Stimulated activated CD4-positive, alpha-beta T cell treated with anti-CD3 and anti-CD28 coated beads, Interleukin-12 subunit alpha, Interleukin-12 subunit beta, amount 100 ng/mL, for 48 hours (primary cell): ENCODE results near the gene GLS.
"Not testable (repeated sequence)": the region's sequence is repeated elsewhere in the genome, so short reads cannot be mapped to it uniquely, and the experiment has no call there.

ENCODE experiments used
- DNase-seq, 3 donors: peaks; one replicate each; pipeline ENCODE4 v3.0.0-alpha.2; 2020; ENCODE audit warnings: low read depth in 2 of 3, low spot score in 1 of 3

Gene GLS

GRCh38 chr2:190987938-190988337 is 107.3 kb downstream of the GLS start:
- no peak for DNase-seq

GRCh38 chr2:190988910-190989309 is 108.3 kb downstream of the GLS start:
- no peak for DNase-seq

GRCh38 chr2:190990132-190990531 is 109.5 kb downstream of the GLS start:
- no peak for DNase-seq

GRCh38 chr2:190993292-190993643 is 112.6 kb downstream of the GLS start:
- DNase-seq: no peak

- no peak for DNase-seq
Observed at GRCh38 chr2:190994148-190994547, 113.5 kb downstream of the GLS start.

- not testable (repeated sequence) for DNase-seq
Observed at GRCh38 chr2:190995315-190995714, 114.7 kb downstream of the GLS start.

- DNase-seq: no peak
Observed at GRCh38 chr2:190996338-190996946, 115.8 kb downstream of the GLS start.

GRCh38 chr2:190996947-190997346 is 116.3 kb downstream of the GLS start:
- no peak for DNase-seq

GRCh38 chr2:190997526-190998113 is 117.0 kb downstream of the GLS start:
- DNase-seq: no peak

- no peak for DNase-seq
Observed at GRCh38 chr2:190999058-190999457, 118.4 kb downstream of the GLS start.

- DNase-seq: no peak
Observed at GRCh38 chr2:190999949-191000665, 119.5 kb downstream of the GLS start.

GRCh38 chr2:191001032-191001431 is 120.4 kb downstream of the GLS start:
- DNase-seq: no peak

- no peak for DNase-seq
Observed at GRCh38 chr2:191001624-191002023, 121.0 kb downstream of the GLS start.

- no peak for DNase-seq
Observed at GRCh38 chr2:191003405-191004309, 123.0 kb downstream of the GLS start.

GRCh38 chr2:191006297-191006696 is 125.7 kb downstream of the GLS start:
- DNase-seq: no peak

GRCh38 chr2:191006997-191007783 is 126.6 kb downstream of the GLS start:
- DNase-seq: no peak

GRCh38 chr2:191008286-191008685 is 127.7 kb downstream of the GLS start:
- no peak for DNase-seq

GRCh38 chr2:191009541-191010374 is 129.1 kb downstream of the GLS start:
- no peak for DNase-seq

- no peak for DNase-seq
Observed at GRCh38 chr2:191010887-191011885, 130.6 kb downstream of the GLS start.
